ENCODE measurements around the gene CUL4A. TPM values are rescaled to one million over a fixed set of nuclear protein-coding genes. Genes with fewer than 3 reads are reported as not detected.
"Not testable (repeated sequence)": the region's sequence is repeated elsewhere in the genome, so short reads cannot be mapped to it uniquely, and the experiment has no call there.

CUL4A gene
- total RNA-seq, 1 donor from 2014 or later: 237 TPM

DNA sequence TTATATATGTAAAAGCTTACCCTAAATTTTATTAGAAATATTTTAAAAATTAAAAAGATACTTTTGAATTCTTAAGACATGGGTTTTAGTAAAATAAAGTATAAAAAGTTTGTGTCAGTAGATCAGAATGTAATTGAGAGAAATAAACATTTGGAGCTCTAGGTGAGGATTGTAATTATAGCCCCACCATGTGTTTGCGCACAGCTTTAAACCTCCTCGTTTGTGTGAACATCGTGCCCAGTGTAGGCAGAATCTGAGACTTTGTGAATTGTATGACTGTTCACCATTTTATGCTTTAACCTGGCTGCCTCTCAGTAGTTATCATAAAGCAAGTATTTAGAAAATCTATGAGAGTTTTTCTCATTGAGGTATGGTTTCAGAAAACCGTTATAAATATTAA is 29.1 kb downstream of the CUL4A start:
- no peak for DNase-seq (ENCODE audit: low spot score)

DNA sequence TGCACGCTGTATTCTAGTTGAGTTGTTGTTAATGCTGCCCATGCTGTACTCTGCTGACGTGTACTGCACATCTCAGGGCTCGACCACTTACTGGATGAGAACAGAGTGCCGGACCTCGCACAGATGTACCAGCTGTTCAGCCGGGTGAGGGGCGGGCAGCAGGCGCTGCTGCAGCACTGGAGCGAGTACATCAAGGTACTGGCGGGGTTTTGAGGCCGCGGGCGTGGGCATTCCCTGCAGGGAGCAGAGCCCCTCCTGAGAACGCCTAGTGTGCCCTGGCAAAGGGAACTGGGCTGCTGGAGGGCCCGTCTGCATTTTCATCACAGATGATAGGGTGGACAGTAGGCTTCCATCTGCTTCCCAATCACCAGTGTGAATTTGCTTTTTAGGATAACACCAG is 29.9 kb downstream of the CUL4A start:
- DNase-seq (ENCODE audit: low spot score): no peak

GRCh38 chr13:113239986-113240385 is 30.6 kb downstream of the CUL4A start:
- no peak for DNase-seq (ENCODE audit: low spot score)

DNA sequence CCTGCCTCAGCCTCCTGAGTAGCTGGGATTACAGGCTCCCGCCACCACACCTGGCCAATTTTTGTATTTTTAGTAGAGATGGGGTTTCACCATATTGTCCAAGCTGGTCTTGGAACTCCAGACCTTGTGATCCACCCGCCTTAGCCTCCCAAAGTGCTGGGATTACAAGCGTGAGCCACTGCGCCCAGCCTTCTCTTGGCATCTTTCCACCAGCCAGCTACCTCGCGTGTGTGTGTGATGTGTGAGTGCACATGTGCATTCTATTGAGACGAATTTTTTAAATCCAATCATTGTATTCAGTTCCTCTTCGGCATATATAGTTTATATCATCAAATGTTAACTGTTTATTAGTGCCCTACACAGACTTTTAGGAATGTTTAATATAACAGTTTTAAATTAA is 32.2 kb downstream of the CUL4A start:
- not testable (repeated sequence) for DNase-seq (ENCODE audit: low spot score)

DNA sequence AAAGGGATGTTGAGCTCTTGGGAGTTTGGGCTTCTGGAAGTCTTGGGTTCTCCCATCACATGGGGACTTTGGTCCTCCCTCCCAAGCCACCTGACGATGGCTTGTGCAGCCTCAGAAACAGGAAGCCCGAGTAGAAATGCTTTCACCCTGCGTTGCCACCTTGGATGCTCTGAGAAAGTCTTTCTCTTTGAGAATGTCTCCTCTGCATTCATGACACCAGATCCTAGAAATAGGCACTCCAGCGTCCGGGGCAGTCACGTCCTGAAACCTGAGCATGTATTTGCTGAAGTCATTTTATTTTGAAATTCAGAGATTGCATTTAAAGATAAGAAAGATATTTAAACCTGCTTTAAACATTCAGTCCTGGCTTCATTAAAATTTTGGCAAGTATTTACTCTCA is 34.4 kb downstream of the CUL4A start:
- no peak for DNase-seq (ENCODE audit: low spot score)

DNA sequence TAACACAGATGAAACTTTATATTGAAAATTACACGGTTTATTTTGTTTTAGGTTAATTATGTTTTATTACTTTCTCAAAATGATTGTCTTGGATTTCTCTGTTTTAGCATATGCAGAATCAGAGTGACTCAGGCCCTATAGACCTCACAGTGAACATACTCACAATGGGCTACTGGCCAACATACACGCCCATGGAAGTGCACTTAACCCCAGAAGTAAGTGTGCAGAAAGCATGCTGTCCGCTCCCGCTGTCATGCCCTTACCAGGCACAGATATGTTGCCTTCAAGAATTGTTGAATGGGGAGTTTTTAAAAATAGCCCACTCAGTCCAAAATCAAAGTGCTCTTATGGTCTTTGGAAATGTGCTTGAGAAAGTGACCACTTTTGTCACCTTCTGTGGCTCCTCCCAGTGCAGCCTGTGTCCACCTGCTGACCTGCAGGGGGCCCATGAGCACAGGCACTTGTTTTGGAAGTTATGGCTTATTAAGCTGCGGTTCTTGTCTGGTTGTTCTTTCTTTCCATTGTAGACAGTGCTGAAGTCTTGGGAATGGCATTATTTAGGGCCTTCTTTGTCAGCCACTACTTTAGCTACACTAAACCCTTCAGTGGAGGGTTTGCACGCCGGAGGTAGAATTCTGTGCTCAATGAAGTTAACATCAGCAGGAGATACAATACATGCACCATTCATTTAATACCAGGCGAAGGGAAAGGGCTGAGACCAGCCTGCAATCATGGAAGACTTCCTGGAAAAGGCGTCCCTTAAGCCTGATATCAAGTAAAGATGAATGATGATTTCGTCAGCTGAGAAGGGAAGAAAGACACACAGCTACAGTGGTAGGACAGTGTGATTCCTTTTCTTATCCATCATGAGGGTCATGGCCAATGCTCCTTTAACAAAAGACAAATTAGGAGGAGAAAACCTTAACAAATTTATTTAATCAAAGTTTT is 36.7 kb downstream of the CUL4A start:
- DNase-seq (ENCODE audit: low spot score): no peak

- no peak for DNase-seq (ENCODE audit: low spot score)
These were observed 43.2 kb downstream of the CUL4A start for GRCh38 chr13:113252516-113253095.

- not testable (repeated sequence) for DNase-seq (ENCODE audit: low spot score)
These were observed 48.5 kb downstream of the CUL4A start for GRCh38 chr13:113257908-113258307.

- DNase-seq (ENCODE audit: low spot score): no peak
These were observed 49.1 kb downstream of the CUL4A start for GRCh38 chr13:113258321-113259054.

- DNase-seq (ENCODE audit: low spot score): no peak
These were observed 51.6 kb downstream of the CUL4A start for GRCh38 chr13:113260996-113261395.

- DNase-seq (ENCODE audit: low spot score): not testable (repeated sequence)
These were observed 53.6 kb downstream of the CUL4A start for GRCh38 chr13:113263016-113263415.

GRCh38 chr13:113267642-113268405 is 58.4 kb downstream of the CUL4A start:
- no peak for DNase-seq (ENCODE audit: low spot score)

- no peak for DNase-seq (ENCODE audit: low spot score)
These were observed 62.6 kb downstream of the CUL4A start for GRCh38 chr13:113272031-113272430.

GRCh38 chr13:113272701-113273181 is 63.3 kb downstream of the CUL4A start:
- no peak for DNase-seq (ENCODE audit: low spot score)

DNA sequence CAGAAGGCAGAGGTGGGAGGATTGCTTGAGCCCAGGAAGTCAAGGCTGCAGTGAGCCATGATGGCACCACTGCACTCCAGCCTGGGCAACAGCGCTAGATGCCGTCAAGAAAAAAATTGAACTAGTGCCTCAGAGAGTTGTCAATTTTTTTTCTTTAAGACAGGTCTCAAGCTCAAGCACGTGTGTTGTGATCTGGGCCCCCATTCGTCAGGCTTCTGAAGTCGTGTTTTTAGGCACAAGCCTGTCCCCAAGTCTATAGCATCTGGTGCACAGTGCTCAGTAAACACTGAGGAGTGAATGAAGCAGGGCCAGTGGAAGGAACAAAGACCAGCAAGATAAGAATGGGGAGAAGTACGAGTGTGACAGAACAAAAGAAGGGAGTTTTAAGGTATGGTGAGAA is 63.9 kb downstream of the CUL4A start:
- DNase-seq (ENCODE audit: low spot score): no peak

- peak; percentile 70 for DNase-seq (ENCODE audit: low spot score)
These were observed 64.6 kb downstream of the CUL4A start for GRCh38 chr13:113273851-113274590.

GRCh38 chr13:113274721-113275120 is 65.3 kb downstream of the CUL4A start:
- no peak for DNase-seq (ENCODE audit: low spot score)

GRCh38 chr13:113275387-113275786 is 66.0 kb downstream of the CUL4A start:
- DNase-seq (ENCODE audit: low spot score): peak; percentile 42

DNA sequence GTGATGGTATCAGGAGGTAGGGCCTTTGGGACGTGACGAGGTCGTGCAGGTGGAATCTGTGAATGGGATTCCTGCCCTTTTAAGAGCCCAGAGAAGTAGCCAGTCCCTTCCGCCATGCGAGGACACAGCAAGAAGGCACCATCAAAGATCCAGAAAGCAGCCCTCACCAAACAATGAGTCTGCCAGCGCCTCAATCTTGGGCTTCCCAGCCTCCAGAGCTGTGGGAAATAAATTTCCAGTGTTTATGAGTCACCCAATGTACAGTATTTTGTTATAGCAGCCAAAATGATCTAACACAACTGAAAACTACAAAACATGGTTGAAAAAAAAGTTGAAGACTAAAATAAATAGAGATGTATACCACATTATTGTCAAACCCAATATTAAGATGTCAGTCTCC is 70.7 kb downstream of the CUL4A start:
- no peak for DNase-seq (ENCODE audit: low spot score)

- DNase-seq (ENCODE audit: low spot score): no peak
These were observed 74.5 kb downstream of the CUL4A start for GRCh38 chr13:113283904-113284303.

GRCh38 chr13:113288880-113289279 is 79.5 kb downstream of the CUL4A start:
- peak; percentile 69 for DNase-seq (ENCODE audit: low spot score)
